ENCODE results near the gene ASCC1.

Gene ASCC1

GRCh38 chr10:72096115-72097000, 119.7 kb downstream of the ASCC1 start:
- no peak for DNase-seq

- DNase-seq: no peak
These were observed 120.9 kb downstream of the ASCC1 start for GRCh38 chr10:72095195-72095594.

- no peak for DNase-seq
These were observed 121.5 kb downstream of the ASCC1 start for GRCh38 chr10:72094574-72094973.

GRCh38 chr10:72093450-72093849, 122.6 kb downstream of the ASCC1 start:
- no peak for DNase-seq

- no peak for DNase-seq
These were observed 123.1 kb downstream of the ASCC1 start for GRCh38 chr10:72092987-72093386.

GRCh38 chr10:72092171-72092924, 123.7 kb downstream of the ASCC1 start:
- DNase-seq: no peak

- DNase-seq: no peak
These were observed 125.8 kb downstream of the ASCC1 start for GRCh38 chr10:72090326-72090725.

GRCh38 chr10:72089618-72090017, 126.5 kb downstream of the ASCC1 start:
- DNase-seq: peak in 1 of 2 donors; percentile 48

- peak; percentile 52 to 57 for DNase-seq
These were observed 127.0 kb downstream of the ASCC1 start for GRCh38 chr10:72088889-72089575.

- peak; percentile 85 to 86 for DNase-seq
These were observed 127.8 kb downstream of the ASCC1 start, which contains the start of gene SPOCK2 for GRCh38 chr10:72087969-72088888. Gene SPOCK2 (minus strand): TSS chr10:72088551. CDS start chr10:72088328, 223 bp downstream.

GRCh38 chr10:72087392-72087968, 128.6 kb downstream of the ASCC1 start:
- DNase-seq: peak; percentile 43 to 46

GRCh38 chr10:72086466-72087391, 129.3 kb downstream of the ASCC1 start:
- DNase-seq: peak; percentile 76 to 81

GRCh38 chr10:72085864-72086465, 130.1 kb downstream of the ASCC1 start:
- no peak for DNase-seq

GRCh38 chr10:72085166-72085565, 130.9 kb downstream of the ASCC1 start:
- no peak for DNase-seq

- DNase-seq: peak; percentile 60 to 75
These were observed 132.2 kb downstream of the ASCC1 start for GRCh38 chr10:72083790-72084459.

- no peak for DNase-seq
These were observed 133.0 kb downstream of the ASCC1 start for GRCh38 chr10:72082856-72083789.

- DNase-seq: no peak
These were observed 134.1 kb downstream of the ASCC1 start for GRCh38 chr10:72081772-72082590.
